Measurements from ENCODE around the gene ATF6B.
"Not testable (repeated sequence)": the region's sequence is repeated elsewhere in the genome, so short reads cannot be mapped to it uniquely, and the experiment has no call there.

The ATF6B gene

GRCh38 chr6:32079566-32080290 is 48.3 kb downstream of the ATF6B start:
- peak; percentile 33 for DNase-seq

DNA sequence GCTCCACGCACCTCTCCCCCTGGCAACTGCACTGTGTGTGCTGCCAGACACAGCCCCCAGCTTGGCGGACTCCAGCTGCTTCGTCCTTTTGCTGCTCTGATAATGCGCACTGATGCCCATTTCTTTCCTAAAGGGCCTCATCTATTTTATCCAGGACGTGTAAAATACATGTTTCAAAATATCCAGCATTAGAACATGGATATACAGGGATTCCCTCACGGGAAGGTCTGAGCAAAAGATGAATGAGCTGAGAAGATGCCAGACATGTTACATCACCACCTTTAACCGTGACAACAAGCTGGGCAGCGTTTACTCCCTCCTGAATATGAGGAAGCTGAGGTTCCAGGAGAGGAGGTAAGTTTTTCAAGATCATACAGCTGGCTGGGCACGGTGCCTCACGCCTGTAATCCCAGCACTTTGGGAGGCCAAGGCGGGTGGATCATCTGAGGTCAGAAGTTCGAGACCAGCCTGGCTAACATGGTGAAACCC is 51.7 kb downstream of the ATF6B start:
- DNase-seq = peak; percentile 90

DNA sequence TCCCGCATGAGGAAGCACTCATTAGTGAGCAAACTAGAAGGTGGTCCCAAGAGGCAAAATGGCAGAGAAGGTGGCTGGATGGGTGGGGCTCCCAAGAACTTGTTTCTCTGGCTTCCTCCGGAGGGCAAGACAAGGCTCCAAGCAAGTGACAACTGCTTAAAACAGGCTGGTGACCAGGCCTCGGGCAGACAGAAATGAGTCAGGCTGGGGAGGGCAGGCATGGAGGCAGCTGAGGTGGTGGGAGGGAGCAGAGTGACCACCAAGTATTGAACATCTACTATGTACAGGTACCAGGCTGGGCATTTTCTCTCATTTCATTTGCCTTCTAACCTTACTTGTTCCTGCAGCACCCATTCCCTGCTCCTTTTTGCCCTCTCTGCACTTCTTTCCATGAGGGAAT is 52.3 kb downstream of the ATF6B start:
- peak; percentile 24 for DNase-seq

- DNase-seq = peak; percentile 36
Measured at GRCh38 chr6:32074996-32075532, 53.0 kb downstream of the ATF6B start.

GRCh38 chr6:32073613-32074012 is 54.4 kb downstream of the ATF6B start:
- DNase-seq = no peak

GRCh38 chr6:32073101-32073500 is 54.9 kb downstream of the ATF6B start:
- DNase-seq = no peak

DNA sequence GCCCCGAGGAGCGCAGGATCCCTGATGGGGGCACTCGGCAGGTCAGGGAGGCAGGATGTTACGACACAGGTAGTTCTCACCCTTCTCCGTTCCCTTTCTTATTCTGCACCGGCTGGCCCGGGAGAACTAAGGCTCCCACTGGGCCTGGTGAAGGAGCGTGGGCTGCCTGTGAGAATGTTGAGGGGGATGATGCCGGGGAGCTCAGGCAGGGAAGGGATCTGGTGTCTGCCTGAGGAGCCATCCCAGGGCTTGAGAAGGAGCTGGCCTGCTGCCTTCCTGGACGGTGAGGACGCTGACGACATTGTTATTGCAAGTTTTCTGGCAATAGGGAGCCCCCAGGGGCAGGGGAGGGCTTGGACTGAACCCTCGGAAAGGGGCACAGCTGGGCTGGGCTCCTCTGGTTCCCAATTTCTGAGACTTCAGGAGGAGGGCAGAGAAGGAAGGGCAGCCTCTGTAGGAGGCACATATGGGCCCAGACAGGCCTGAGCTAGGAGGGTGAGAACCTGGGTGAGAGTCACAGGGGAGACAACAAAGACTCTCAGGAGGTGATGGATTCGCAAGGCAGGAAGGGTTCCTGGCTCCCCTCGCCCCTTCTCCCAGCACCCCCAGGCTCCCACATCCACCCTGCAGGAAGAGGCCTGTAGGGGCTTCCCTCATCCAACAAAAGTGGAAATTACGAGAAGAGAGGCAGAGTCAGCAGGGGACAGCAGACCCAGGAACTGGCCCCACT is 57.1 kb downstream of the ATF6B start:
- no peak for DNase-seq

DNA sequence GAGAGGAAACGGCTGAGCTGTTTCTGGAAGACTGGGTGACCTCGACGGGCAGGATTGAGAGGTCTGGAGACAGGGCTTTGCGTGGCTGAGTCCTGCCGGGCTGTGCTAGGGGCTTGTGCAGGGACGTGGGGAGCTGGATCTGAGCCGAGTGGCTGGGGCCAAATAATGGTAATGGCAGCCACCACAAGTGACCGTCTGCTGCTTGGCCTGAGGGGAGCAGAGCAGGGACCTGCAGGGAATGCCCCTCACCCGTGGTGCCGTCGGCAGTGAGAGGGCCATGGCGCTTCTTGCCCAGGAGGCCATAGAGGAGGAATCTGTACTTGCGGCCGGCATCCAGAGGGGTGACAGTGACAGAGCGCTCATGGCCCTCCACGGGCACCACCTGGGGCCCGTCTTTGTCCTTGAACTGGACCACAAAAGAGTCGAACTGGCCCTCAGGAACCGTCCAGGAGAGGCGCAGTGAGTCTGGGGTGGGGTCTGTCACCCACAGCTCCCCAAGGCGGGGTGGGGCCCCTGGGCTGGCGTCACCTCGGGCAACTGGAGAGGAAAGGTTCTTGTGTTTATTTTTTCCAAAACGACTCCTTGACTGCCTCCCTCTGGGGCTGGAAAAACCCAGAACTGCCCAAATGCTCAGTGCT is 58.0 kb downstream of the ATF6B start:
- no peak for DNase-seq

DNA sequence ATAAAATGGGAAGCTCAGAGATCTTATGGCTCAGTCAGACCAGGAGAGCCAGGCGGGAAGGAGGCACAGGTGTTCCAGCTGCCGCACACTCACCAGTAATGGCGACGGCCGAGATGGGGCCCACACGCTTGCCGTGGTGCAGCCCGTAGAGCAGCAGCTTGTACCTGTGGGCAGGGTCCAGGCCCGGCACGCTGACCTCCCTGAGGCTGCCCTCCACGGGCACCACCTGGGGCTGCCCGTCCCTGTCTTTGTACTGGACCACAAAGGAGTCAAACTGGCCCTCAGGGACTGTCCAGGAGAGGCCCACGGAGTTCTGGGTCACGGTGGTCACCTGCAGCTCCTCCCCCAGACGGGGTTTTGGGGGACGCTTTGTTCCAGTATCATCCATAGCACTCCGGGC is 58.6 kb downstream of the ATF6B start:
- no peak for DNase-seq

GRCh38 chr6:32068867-32069266 is 59.2 kb downstream of the ATF6B start:
- no peak for DNase-seq

DNA sequence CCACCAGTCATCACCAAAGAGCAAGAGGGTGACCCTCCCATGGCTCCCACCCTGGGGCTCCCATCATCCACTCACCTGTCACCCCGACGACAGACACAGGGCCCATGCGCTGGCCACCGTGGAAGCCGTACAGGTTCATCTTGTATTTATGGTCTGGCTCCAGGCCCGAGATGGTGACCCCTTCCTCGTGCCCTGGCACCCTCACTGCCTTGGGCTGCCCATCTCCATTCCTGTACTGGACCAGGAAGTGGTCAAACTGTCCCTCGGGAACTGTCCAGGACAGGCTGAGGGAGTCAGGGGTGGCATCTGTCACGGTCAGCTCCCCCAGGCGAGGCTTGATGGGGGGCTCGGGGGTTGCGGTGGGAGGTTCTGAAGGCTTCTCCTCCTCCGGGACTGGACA is 59.7 kb downstream of the ATF6B start:
- not testable (repeated sequence) for DNase-seq

- DNase-seq = not testable (repeated sequence)
Measured at GRCh38 chr6:32067521-32067920, 60.5 kb downstream of the ATF6B start.

Measured in EL (cell line).